Measurements from ENCODE around the gene TBC1D8.
"Not testable (repeated sequence)": the region's sequence is repeated elsewhere in the genome, so short reads cannot be mapped to it uniquely, and the experiment has no call there.

Gene TBC1D8

GRCh38 chr2:101151146-101151858 lies at the start of gene TBC1D8:
Gene TBC1D8, minus strand, starts transcription at chr2:101151382. Its CDS starts 129 bp downstream, at chr2:101151253.
- FAIRE-seq = no peak

GRCh38 chr2:101200676-101201075 lies 49.5 kb upstream of the TBC1D8 start:
- no peak for FAIRE-seq

GRCh38 chr2:101199251-101199791 lies 48.1 kb upstream of the TBC1D8 start:
- no peak for FAIRE-seq

- FAIRE-seq = no peak
Observed at GRCh38 chr2:101197814-101198213, 46.6 kb upstream of the TBC1D8 start.

- FAIRE-seq = no peak
Observed at GRCh38 chr2:101197215-101197745, 46.1 kb upstream of the TBC1D8 start.

GRCh38 chr2:101195871-101196661 lies 44.9 kb upstream of the TBC1D8 start:
- FAIRE-seq = no peak

GRCh38 chr2:101193033-101193626 lies 41.9 kb upstream of the TBC1D8 start:
- FAIRE-seq = no peak

- FAIRE-seq = no peak
Observed at GRCh38 chr2:101190747-101191516, 39.8 kb upstream of the TBC1D8 start.

- FAIRE-seq = no peak
Observed at GRCh38 chr2:101188683-101189405, 37.7 kb upstream of the TBC1D8 start.

- FAIRE-seq = no peak
Observed at GRCh38 chr2:101187131-101187530, 35.9 kb upstream of the TBC1D8 start.

GRCh38 chr2:101185656-101186055 lies 34.5 kb upstream of the TBC1D8 start:
- FAIRE-seq = no peak

- no peak for FAIRE-seq
Observed at GRCh38 chr2:101185085-101185484, 33.9 kb upstream of the TBC1D8 start.

GRCh38 chr2:101179982-101180381 lies 28.8 kb upstream of the TBC1D8 start:
- FAIRE-seq = no peak

GRCh38 chr2:101176803-101177202 lies 25.6 kb upstream of the TBC1D8 start:
- no peak for FAIRE-seq

- no peak for FAIRE-seq
Observed at GRCh38 chr2:101175991-101176390, 24.8 kb upstream of the TBC1D8 start.

- no peak for FAIRE-seq
Observed at GRCh38 chr2:101173707-101174295, 22.6 kb upstream of the TBC1D8 start.

- not testable (repeated sequence) for FAIRE-seq
Observed at GRCh38 chr2:101169822-101170221, 18.6 kb upstream of the TBC1D8 start.

- FAIRE-seq = no peak
Observed at GRCh38 chr2:101168706-101169105, 17.5 kb upstream of the TBC1D8 start.

- not testable (repeated sequence) for FAIRE-seq
Observed at GRCh38 chr2:101167532-101167931, 16.4 kb upstream of the TBC1D8 start.

- no peak for FAIRE-seq
Observed at GRCh38 chr2:101164021-101164420, 12.8 kb upstream of the TBC1D8 start.

Data from A204.1 (cell line).